ENCODE measurements around the gene RPUSD1.

RPUSD1 gene

DNA sequence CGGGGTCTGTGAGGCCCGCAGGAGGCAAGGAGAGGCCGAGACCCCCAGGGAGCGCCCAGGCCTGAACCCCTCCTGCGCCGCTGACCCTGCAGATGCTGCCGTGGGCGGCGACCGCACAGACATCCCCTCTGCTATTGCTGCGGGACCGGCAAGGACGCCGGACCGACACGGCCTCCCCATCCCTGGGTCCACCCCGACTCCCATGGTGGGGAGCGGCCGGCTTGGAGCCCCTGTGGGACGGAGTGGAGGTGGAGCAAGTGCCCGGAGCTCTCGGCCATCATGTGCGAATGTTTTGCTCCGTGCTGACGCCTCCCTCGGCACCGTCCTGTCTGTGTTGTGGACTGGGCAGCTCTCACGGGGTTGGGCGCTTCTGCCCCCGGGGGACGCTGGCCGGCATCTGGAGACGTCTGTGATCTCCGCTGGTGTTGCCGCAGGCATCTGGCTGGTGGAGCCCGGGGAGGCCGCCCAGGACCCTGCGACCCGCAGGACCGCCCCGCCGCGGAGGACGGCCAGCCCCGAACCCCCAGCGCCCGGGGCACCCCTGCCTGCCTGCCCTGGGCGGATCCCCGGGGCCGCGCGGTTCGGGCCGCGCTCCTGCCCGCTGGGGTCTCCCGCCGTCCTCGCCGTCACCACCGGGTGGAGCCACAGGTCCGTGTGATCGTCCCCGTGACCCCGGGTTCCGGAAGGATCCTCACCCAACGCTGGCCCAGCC lies 25.2 kb upstream of the RPUSD1 start:
- H3K4me3 ChIP-seq (ENCODE audit: low read depth, low read length) = no peak overlapping the region
- TF ChIP-seq CTCF (IDR thresholded peaks at IDR 0.05; ENCODE audit: borderline replicate concordance, insufficient read depth, low read depth, low read length) = peak; percentile 57

- peak overlapping the region; percentile 95 for H3K4me3 ChIP-seq (ENCODE audit: low read depth, low read length)
- TF ChIP-seq CTCF (IDR thresholded peaks at IDR 0.05; ENCODE audit: borderline replicate concordance, insufficient read depth, low read depth, low read length) = no peak
Observed at GRCh38 chr16:808085-808386, 19.9 kb upstream of the RPUSD1 start.

GRCh38 chr16:807347-808084 lies 19.3 kb upstream of the RPUSD1 start:
- H3K4me3 ChIP-seq (ENCODE audit: low read depth, low read length) = peak overlapping the region; percentile 95
- no peak for TF ChIP-seq CTCF (IDR thresholded peaks at IDR 0.05; ENCODE audit: borderline replicate concordance, insufficient read depth, low read depth, low read length)

DNA sequence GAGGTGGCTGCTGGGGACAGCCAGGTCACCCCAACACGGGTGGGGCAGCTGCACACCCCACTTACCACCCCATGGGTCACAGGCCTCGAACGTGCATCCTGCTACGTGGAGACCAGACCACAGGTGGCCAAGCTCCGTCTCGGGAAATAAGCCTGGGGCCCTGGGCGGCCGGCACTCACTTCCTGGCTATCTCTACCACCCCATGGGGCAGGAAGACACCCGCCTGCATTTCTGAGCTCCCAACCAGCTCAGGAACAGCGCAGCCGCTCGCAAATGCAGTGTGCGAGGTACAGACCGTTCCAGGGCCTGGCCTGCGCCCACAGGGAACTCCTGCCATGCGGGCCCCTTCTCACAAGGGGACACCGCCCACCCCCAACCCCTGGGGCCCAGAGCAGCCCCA lies 17.3 kb upstream of the RPUSD1 start:
- H3K4me3 ChIP-seq (ENCODE audit: low read depth, low read length) = no peak overlapping the region
- TF ChIP-seq CTCF (IDR thresholded peaks at IDR 0.05; ENCODE audit: borderline replicate concordance, insufficient read depth, low read depth, low read length) = no peak

- TF ChIP-seq CTCF (IDR thresholded peaks at IDR 0.05; ENCODE audit: borderline replicate concordance, insufficient read depth, low read depth, low read length) = no peak
- no peak overlapping the region for H3K4me3 ChIP-seq (ENCODE audit: low read depth, low read length)
Observed at GRCh38 chr16:804193-805048, 16.2 kb upstream of the RPUSD1 start.

DNA sequence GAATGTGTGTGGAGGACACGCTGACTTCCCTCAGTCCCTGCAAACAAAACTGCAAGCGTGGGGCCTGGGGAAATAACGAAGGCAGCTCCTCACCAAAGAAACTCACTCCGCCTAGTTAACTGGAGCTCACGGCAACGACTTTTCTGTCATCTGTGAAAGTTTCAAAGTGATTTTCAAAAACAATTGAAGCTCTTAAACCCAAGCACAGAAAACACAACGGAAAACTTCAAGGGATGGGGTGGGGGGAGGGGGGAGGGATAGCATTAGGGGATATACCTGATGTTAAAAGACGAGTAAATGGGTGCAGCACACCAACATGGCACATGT lies 15.5 kb upstream of the RPUSD1 start:
- no peak overlapping the region for H3K4me3 ChIP-seq (ENCODE audit: low read depth, low read length)
- no peak for TF ChIP-seq CTCF (IDR thresholded peaks at IDR 0.05; ENCODE audit: borderline replicate concordance, insufficient read depth, low read depth, low read length)

Data from GM12875 (cell line).